Kidney (tissue), 14 donors: ENCODE results near the gene FAM221A. TPM values are rescaled to one million over a fixed set of nuclear protein-coding genes. Genes with fewer than 3 reads are reported as not detected.
A peak's percentile ranks its signal among the peaks of the same experiment; 100 is the strongest.

Experiments used
- DNase-seq, 5 donors: peaks; one replicate each; pipeline ENCODE4 v3.0.0-alpha.2; 2013 to 2020
- FAIRE-seq: peaks from 2 replicates; lab custom pipeline; 2012; peaks lifted over from hg19 to GRCh38; lab: Jason Lieb, UNC
- H3K27ac ChIP-seq, 2 donors: one replicate each; pipeline ENCODE4 v1.7.0; 2013; ENCODE audit warnings: low read depth in 2 of 2, low read length in 2 of 2, inconsistent platforms in 1 of 2
- H3K27me3 ChIP-seq: one replicate; pipeline ENCODE4 v1.7.1; 2013; ENCODE audit warnings: low read length, inconsistent platforms; ENCODE audit not compliant: control insufficient read depth, insufficient read depth
- H3K36me3 ChIP-seq, 3 donors: one replicate each; pipeline versions ENCODE4 v1.7.0 to v1.7.1; 2013; ENCODE audit warnings: low read length in 3 of 3, control low read depth in 1 of 3, inconsistent platforms in 1 of 3; ENCODE audit not compliant: insufficient read depth in 3 of 3, control insufficient read depth in 2 of 3
- H3K4me1 ChIP-seq, 3 donors: one replicate each; pipeline versions ENCODE4 v1.7.0 to v1.7.1; 2013; ENCODE audit warnings: low read length in 3 of 3, inconsistent platforms in 1 of 3, low read depth in 1 of 3; ENCODE audit not compliant: control insufficient read depth in 2 of 3, insufficient read depth in 2 of 3
- H3K4me3 ChIP-seq, 3 donors: one replicate each; pipeline versions ENCODE4 v1.7.0 to v1.8.1; 2013; ENCODE audit warnings: low read length in 3 of 3, control low read depth in 1 of 3, inconsistent platforms in 1 of 3
- H3K9ac ChIP-seq, 3 donors: one replicate each; pipeline versions ENCODE4 v1.7.0 to v1.7.1; 2013; ENCODE audit warnings: low read length in 3 of 3, control low read depth in 1 of 3, inconsistent platforms in 1 of 3
- H3K9me3 ChIP-seq, 3 donors: one replicate each; pipeline versions ENCODE4 v1.7.0 to v1.7.1; 2013; ENCODE audit warnings: low read length in 3 of 3, control low read depth in 1 of 3, inconsistent platforms in 1 of 3; ENCODE audit not compliant: control insufficient read depth in 2 of 3, insufficient read depth in 1 of 3
- CTCF ChIP-seq: IDR thresholded peaks from 3 replicates; pipeline ENCODE4 v1.5.1; 2012; ENCODE audit warnings: mild to moderate bottlenecking, moderate library complexity, borderline replicate concordance; ENCODE audit not compliant: insufficient read depth; ENCODE audit errors: extremely low read depth
- intact Hi-C: fragments of 100-400 bp; cut with DNase I; formaldehyde crosslinking; loops from one replicate; pipeline ENCODE4 v1.11.1; 2022
- polyA plus RNA-seq: library from polyadenylated mRNA; stranded (reverse); fragments of 350-450 nt; fragmentation: Illumina TruSeq; extraction: RNeasy Lipid Tissue Mini Kit (QIAGEN cat#74804); gene quantifications from one replicate; pipeline ENCODE4 v1.2.3, GENCODE V29; 2014; ENCODE audit warnings: low read depth, low replicate concordance; ENCODE audit not compliant: insufficient read depth
- total RNA-seq: library from RNA; stranded (reverse); fragmentation: NEBNext Ultra II Directional; extraction: Animal tissue kit (Norgen Biotek cat#: 25700); gene quantifications from one replicate; pipeline ENCODE4 v1.2.1, GENCODE V29; 2021
- donor health status: control.
- donor health status: control.
- donor health status: control.
- donor health status: control.
- donor health status: control.
- donor health status: DM: yes; HTN: yes; CAD: no.
- donor health status: Normal renal cell carcinoma (clear cell type).

FAM221A gene
- total and polyA plus RNA-seq, 2 donors from 2014 or later = 8.6 to 8.7 TPM

- TF ChIP-seq CTCF = no peak
- Histone ChIP-seq H3K36me3 (peaks cover 0 to 4% (median under 1%) of the 10 kb centered on the region in 3 donors), H3K27ac (no peak overlapping the region), H3K4me1 (peaks cover 0 to 2% (median 0%) of the 10 kb centered on the region in 3 donors), H3K4me3 (no peak overlapping the region), H3K27me3 (no peaks in the 10 kb centered on the region), H3K9ac (no peak overlapping the region), H3K9me3 (no peaks in the 10 kb centered on the region)
- intact Hi-C loops = no loop called here
- FAIRE-seq = no peak
- peak in 1 of 5 donors; percentile 8 for DNase-seq
Observed at GRCh38 chr7:23685731-23686130, 5.7 kb downstream of the FAM221A start.

GRCh38 chr7:23687011-23687410, 7.0 kb downstream of the FAM221A start:
- Histone ChIP-seq H3K9me3 (no peaks in the 10 kb centered on the region), H3K4me1 (no peaks in the 10 kb centered on the region), H3K4me3 (no peak overlapping the region), H3K27me3 (no peaks in the 10 kb centered on the region), H3K9ac (no peak overlapping the region), H3K36me3 (peaks cover 0 to 6% (median 4%) of the 10 kb centered on the region in 3 donors), H3K27ac (no peak overlapping the region)
- FAIRE-seq = no peak
- intact Hi-C loops = no loop called here
- peak in 1 of 5 donors; percentile 27 for DNase-seq
- no peak for TF ChIP-seq CTCF

- Histone ChIP-seq H3K4me3 (no peak overlapping the region), H3K4me1 (no peaks in the 10 kb centered on the region), H3K27me3 (no peaks in the 10 kb centered on the region), H3K27ac (no peak overlapping the region), H3K36me3 (peaks cover 0 to 8% (median 4%) of the 10 kb centered on the region in 3 donors), H3K9me3 (no peaks in the 10 kb centered on the region), H3K9ac (no peak overlapping the region)
- no peak for TF ChIP-seq CTCF
- intact Hi-C loops = no loop called here
- FAIRE-seq = no peak
- no peak for DNase-seq
Observed at GRCh38 chr7:23689165-23689564, 9.2 kb downstream of the FAM221A start.

GRCh38 chr7:23691320-23691719, 11.3 kb downstream of the FAM221A start:
- intact Hi-C loops = no loop called here
- Histone ChIP-seq H3K4me3 (no peak overlapping the region), H3K4me1 (no peaks in the 10 kb centered on the region), H3K9ac (no peak overlapping the region), H3K27me3 (no peaks in the 10 kb centered on the region), H3K9me3 (no peaks in the 10 kb centered on the region), H3K36me3 (peaks cover 2 to 8% (median 4%) of the 10 kb centered on the region in 3 donors), H3K27ac (no peak overlapping the region)
- no peak for TF ChIP-seq CTCF
- DNase-seq = no peak
- FAIRE-seq = no peak
